GM19397 (cell line): ENCODE results near the gene CRIM1.

ENCODE experiments used
- ATAC-seq: cut with Tn5 transposase; IDR thresholded peaks from one replicate; pipeline ENCODE4 v1.9.1; 2021; ENCODE audit warnings: mild to moderate bottlenecking, moderate library complexity; ENCODE audit not compliant: unreplicated experiment

The CRIM1 gene

DNA sequence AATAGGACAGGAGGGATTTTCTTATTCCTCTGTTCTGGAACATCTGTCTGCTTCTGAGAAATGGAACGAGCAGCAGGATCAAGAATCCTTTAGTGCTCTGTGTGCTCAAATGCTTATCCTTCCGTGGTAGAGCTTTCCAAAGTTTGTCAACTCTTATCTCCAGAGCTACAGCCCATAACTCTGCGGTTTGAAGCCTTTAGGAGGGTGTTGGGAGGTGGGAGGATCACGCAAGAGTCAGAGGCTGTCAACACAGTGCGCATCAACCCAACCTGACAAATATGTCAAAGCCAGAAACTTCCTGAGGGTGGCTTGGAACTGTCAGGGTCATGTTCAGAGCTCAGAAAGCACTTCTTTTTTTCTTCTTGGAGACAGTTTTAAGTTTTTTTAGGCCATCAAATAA lies 95.9 kb downstream of the CRIM1 start:
- ATAC-seq: no peak

GRCh38 chr2:36452260-36452659 lies 96.7 kb downstream of the CRIM1 start:
- no peak for ATAC-seq

GRCh38 chr2:36453652-36454051 lies 98.1 kb downstream of the CRIM1 start:
- ATAC-seq: no peak

GRCh38 chr2:36455011-36455410 lies 99.4 kb downstream of the CRIM1 start:
- ATAC-seq: no peak

- ATAC-seq: no peak
These were observed 100.2 kb downstream of the CRIM1 start for GRCh38 chr2:36455788-36456187.

DNA sequence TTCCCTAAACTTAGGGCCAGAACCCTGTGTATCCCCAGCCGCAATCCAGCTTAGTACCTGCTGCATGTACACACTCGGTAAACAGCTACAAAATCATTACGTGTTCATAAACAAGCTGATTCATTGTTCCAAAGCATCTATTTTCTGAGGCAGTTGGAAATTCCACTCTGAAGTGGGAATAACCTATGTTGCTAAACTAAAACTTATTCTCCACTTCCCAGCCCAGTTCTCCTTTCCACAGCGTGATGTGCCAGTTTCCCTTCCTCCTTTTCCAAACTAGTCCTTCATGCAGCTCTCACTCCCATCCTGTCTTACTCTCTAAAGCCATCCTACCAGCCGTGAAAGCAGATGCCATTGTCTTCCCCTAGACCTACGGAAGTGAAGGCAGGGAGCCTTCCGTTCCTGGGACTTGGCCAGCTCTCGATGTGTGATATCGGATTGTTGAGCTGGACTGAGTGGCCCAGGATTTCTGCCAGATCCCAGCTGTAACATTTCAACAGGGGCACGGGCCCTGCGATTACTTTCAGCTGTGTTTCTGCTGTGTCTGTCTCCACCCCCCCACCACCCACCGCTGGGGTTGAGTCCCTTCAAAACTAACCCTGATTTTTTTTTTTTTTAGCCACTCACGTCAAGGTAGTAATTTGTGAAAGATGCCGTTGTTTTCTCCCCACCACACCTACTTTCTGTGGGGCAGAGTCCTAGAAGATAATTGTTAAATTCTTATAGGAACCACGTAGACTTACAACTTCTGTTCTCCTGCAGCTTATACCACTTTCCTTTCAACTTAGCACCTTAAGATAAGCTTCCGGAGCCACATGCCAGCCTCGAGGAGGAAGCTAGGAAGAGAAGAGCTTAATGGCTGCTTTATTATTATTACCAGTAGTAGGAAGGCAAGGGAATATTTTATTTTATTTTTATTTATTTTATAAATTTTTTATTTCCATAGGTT lies 100.9 kb downstream of the CRIM1 start:
- ATAC-seq: no peak

GRCh38 chr2:36458106-36458505 lies 102.5 kb downstream of the CRIM1 start:
- no peak for ATAC-seq

DNA sequence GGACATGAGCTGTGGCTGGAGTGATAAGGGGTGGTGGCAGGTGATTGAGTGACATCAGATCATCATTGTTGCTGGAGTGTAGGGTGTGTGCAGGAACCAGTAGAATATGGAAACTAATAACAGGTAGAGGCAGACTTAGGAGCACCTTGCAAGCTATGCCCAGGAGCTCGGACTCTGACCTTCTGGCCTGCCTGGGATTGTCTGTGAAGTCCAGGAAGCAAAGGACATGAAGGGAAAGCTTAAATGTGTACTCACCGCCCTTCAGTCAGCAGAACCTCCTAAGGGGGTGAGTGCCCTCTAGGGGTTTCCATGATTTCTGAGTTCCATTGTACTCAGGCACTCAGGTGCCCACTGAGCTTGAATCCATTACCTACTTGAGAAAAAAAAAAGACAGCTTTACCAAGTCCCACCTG lies 104.2 kb downstream of the CRIM1 start:
- ATAC-seq: no peak

- ATAC-seq: peak; percentile 54
These were observed 105.6 kb downstream of the CRIM1 start for GRCh38 chr2:36461039-36461681.

- no peak for ATAC-seq
These were observed 106.8 kb downstream of the CRIM1 start for GRCh38 chr2:36462311-36462935.

GRCh38 chr2:36463365-36463764 lies 107.8 kb downstream of the CRIM1 start:
- ATAC-seq: no peak

DNA sequence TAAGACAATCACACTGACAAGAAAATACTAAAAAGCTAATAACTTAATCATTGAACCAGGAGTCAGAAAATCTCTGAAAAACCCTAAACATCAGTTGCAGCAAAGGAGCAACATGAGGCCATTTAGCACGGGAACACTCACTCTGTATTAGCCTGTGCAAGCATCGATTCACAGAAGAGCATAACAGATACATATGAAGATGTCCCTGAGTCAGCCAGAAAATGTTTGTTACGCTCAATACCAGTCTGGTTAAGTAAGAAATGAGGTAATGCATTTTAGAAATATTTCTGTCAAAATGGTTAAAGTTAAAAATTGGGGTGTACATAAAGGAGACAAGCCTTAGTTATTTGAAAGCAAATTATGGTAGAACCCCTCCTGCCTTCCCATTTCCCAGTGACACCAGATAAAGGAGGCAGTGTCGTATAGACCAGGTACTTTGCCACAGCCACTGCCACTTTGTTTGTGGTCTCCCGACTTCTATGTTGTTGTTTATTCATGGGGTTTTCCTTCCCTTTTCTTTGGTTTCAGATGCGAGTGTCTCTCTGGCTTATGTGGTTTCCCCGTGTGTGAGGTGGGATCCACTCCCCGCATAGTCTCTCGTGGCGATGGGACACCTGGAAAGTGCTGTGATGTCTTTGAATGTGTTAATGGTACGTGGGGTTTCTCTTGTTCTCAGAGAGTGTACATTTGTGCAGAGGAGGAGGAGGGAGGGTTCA lies 108.6 kb downstream of the CRIM1 start:
- ATAC-seq: no peak

DNA sequence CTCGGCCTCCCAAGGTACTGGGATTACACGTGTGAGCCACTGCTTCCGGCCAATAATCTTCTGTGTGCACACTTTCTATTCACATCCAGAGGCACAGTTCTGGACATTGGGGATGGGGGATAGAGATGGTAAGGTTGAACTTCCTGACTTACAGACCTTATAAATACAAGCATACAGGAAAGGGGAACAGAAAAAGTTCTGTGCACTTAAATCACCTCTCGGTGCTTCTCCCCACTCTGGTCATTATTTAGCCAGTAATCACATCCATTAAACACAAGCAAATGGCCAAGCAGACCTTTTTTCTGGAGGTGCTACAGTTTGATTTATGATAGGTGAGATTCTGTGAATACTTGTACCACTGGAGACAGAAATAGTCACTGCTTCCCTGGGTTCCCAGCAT lies 110.6 kb downstream of the CRIM1 start:
- no peak for ATAC-seq

DNA sequence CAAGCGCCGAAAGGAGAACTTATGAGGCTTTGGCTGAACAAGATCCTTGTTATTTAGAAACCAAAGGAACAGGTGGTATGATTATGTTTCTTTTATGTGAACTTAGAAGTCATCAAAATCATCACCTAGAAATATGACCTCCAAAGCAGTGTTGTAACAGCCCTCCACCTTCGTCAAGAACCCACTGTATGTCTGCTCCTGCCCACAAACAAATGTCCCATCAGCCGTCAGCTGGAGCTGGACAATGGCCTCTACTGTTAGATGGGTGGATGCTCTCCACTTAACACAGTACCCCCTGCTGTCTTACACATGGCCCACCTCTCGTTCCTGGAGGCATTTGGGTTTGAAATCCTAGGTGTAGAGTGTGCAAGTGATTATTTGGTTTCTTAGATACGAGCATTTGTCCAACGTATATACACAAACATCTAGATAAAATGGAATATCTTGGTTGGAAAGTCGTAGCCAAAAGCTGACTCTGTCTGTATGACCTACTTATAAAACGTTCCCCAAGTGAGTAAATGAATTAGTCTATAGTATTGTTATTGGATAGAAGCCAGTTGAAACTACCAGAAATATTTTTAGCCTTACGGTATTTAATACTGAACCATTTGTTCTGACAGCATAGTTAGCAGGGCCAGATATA lies 113.0 kb downstream of the CRIM1 start:
- ATAC-seq: no peak

DNA sequence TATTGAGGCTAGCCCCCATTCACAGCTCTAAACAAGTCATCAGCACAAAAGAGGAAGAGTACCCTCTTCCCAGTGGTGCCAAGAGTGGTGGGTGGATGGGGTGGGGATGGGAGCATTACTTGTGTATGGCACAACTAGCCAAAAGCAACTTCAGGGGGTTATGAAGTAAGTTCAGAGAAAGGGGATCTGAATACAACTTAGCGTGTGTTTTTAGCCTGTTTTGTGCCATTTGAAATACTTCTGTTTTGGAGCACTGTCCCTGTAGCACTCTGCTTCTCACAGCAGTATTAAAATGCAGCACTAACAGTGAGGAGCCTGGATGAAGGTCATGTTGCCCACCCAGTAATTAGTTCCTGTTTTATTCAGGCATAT lies 113.5 kb downstream of the CRIM1 start:
- ATAC-seq: no peak

DNA sequence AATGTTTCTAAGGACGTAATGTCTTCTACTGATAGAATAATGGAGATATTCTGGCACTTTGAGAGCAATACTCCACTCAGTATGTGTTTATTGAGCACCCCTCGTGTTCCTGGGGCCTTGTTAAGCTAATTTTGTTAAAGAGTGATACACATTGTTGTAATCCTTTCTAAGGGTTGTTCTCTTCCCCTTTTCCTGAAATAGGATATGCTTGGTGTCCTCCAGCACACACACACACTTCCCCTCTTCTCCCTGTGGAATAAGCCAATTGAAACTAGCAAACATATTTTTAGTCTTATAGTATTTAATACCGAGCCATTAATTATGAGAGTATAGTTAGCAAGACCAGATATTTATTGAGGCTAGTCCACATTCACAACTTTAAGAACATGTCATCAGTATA lies 114.1 kb downstream of the CRIM1 start:
- ATAC-seq: no peak

DNA sequence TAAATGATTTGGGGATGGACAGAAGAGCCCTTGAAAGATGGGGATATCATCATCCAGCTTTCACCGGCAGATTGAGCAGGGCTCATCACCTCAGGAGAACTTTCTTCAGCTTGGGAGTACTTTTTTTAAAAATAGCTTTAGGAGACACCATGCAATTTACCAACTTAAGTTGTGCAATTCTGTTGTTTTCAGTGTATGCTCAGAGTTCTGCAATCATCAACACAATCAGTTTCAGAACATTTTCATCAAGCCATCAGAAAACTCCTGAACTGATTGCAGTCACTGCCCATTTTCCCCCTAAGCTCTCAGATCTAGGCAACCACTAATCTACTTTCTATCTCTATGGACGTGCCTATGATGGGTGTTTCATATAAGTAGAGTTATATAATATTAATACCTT lies 117.7 kb downstream of the CRIM1 start:
- ATAC-seq: no peak

- ATAC-seq: no peak
These were observed 120.8 kb downstream of the CRIM1 start for GRCh38 chr2:36476411-36476810.

- no peak for ATAC-seq
These were observed 121.7 kb downstream of the CRIM1 start for GRCh38 chr2:36477315-36477714.

- ATAC-seq: no peak
These were observed 122.2 kb downstream of the CRIM1 start for GRCh38 chr2:36477746-36478145.

- ATAC-seq: no peak
These were observed 122.8 kb downstream of the CRIM1 start for GRCh38 chr2:36478332-36478738.
